ENCODE data around the gene COA3.

Gene COA3

GRCh38 chr17:42782166-42783061 lies 16.1 kb downstream of the COA3 start:
- H3K4me3 ChIP-seq (ENCODE audit: low read length): no peak overlapping the region

GRCh38 chr17:42781639-42782165 lies 16.8 kb downstream of the COA3 start:
- no peak for DNase-seq (ENCODE audit: low read depth)
- TF ChIP-seq CTCF (conservative IDR thresholded peaks at IDR 0.05; ENCODE audit: low read depth, low read length): no peak
- H3K4me3 ChIP-seq (ENCODE audit: low read length): no peak overlapping the region

More at GRCh38 chr17:42782166-42783061, 16.1 kb downstream of the COA3 start:
- TF ChIP-seq CTCF (conservative IDR thresholded peaks at IDR 0.05; ENCODE audit: low read depth, low read length): no peak
- no peak for DNase-seq (ENCODE audit: low read depth)

GRCh38 chr17:42780851-42781638 lies 17.5 kb downstream of the COA3 start:
- H3K4me3 ChIP-seq (ENCODE audit: low read length): peak overlapping the region; percentile 30
- TF ChIP-seq CTCF (conservative IDR thresholded peaks at IDR 0.05; ENCODE audit: low read depth, low read length): no peak
- no peak for DNase-seq (ENCODE audit: low read depth)

- DNase-seq (ENCODE audit: low read depth): no peak
- TF ChIP-seq CTCF (conservative IDR thresholded peaks at IDR 0.05; ENCODE audit: low read depth, low read length): no peak
- H3K4me3 ChIP-seq (ENCODE audit: low read length): peak within 1 kb of the TSS; percentile 30
Measured at GRCh38 chr17:42779936-42780850, 18.3 kb downstream of the COA3 start, which contains the start of gene WNK4. WNK4 (plus strand) TSS chr17:42780610; CDS start chr17:42780699, 89 bp downstream.

- H3K4me3 ChIP-seq (ENCODE audit: low read length): no peak overlapping the region
- DNase-seq (ENCODE audit: low read depth): no peak
- TF ChIP-seq CTCF (conservative IDR thresholded peaks at IDR 0.05; ENCODE audit: low read depth, low read length): no peak
Measured at GRCh38 chr17:42779304-42779935, 19.1 kb downstream of the COA3 start.

GRCh38 chr17:42778570-42778969 lies 19.9 kb downstream of the COA3 start:
- no peak for TF ChIP-seq CTCF (conservative IDR thresholded peaks at IDR 0.05; ENCODE audit: low read depth, low read length)
- no peak overlapping the region for H3K4me3 ChIP-seq (ENCODE audit: low read length)
- DNase-seq (ENCODE audit: low read depth): no peak

All from retinal pigment epithelial cell (primary cell).